DMS53 (cell line): Measurements from ENCODE around the gene SYNE1.
A peak's percentile ranks its signal among the peaks of the same experiment; 100 is the strongest.
"Not testable (repeated sequence)": the region's sequence is repeated elsewhere in the genome, so short reads cannot be mapped to it uniquely, and the experiment has no call there.

Experiments used
- DNase-seq: peaks from one replicate; lab custom pipeline; 2025; lab: John Stamatoyannopoulos, UW

SYNE1 gene

DNA sequence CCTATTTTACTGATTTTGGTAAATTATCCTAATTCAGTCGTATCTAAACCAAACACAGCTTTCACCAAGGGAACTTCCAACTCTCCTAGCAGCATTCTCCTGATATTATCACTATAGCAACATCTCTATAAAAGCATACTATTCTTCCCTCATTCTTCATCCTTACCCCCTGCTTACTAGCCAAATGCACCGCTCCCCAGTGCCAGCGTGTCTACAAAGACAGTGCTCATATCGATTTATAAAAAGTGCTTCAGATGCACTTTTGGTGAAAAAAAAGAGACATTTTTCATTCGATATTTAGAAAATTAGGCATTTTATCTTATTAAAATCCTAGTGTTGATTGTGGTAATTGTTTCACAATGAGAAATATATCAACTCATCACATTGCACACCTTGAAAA, 74.0 kb downstream of the SYNE1 start:
- no peak for DNase-seq

- not testable (repeated sequence) for DNase-seq
Observed at GRCh38 chr6:152558798-152559197, 78.4 kb downstream of the SYNE1 start.

DNA sequence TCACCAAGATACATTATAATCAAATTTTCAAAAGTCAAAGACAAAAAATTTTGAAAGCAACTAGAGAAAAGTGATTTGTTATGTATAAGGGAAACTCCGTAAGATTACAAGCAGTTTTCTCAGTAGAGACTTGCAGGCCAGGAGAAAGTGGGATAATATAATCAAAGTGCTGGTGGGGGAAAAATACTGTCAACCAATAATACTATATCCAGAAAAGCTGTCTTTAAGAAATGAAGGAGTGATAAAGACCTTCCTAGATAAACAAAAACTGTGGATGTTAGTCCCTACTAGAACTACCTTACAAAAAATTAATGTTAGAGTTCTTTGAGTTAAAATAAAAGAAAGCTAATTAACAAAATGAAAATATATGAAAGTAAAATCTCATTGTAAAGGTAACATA, 79.7 kb downstream of the SYNE1 start:
- no peak for DNase-seq

- DNase-seq: no peak
Observed at GRCh38 chr6:152554851-152555250, 82.3 kb downstream of the SYNE1 start.

- DNase-seq: peak; percentile 81
Observed at GRCh38 chr6:152552616-152553209, 84.4 kb downstream of the SYNE1 start.

DNA sequence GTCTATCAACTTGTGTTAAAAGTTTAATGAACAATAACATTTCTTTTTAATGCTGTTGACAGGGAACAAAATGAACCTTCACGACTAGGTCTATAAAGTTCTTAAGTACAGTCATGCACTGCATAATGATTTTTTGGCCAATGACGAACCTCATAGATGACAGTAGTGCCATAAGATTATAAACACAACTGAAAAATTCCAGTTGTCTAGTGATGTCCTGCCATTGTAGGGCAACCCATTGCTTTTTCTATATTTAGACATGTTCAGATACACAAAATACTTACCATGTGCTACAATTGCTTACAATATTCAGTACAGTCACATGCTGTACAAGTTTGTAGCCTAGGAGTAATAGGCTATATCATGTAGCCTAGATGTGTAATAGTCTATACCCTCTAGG, 93.6 kb downstream of the SYNE1 start:
- DNase-seq: no peak

- no peak for DNase-seq
Observed at GRCh38 chr6:152540381-152540780, 96.8 kb downstream of the SYNE1 start.

DNA sequence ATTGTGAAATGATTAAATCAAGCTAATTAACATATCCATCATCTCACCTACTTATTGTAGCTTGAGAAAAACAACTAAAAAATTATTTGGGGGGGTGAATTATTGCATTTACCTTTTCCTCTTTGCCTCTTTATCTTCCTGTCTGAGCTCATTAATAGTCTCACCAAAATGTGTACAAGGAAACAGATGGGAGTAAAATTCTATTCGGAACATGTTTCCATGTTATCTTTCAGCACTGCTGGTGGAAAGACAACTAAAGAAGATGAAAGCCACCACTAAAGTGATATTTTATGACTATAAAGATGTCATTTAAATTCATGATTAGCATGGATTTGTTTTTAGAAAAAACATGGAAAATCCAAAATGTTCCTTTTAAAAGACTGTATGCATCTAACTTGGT, 102.6 kb downstream of the SYNE1 start:
- DNase-seq: no peak

- peak; percentile 60 for DNase-seq
Observed at GRCh38 chr6:152532556-152533422, 104.4 kb downstream of the SYNE1 start.

GRCh38 chr6:152531659-152532058, 105.5 kb downstream of the SYNE1 start:
- DNase-seq: no peak

GRCh38 chr6:152529369-152529768, 107.8 kb downstream of the SYNE1 start:
- DNase-seq: no peak

DNA sequence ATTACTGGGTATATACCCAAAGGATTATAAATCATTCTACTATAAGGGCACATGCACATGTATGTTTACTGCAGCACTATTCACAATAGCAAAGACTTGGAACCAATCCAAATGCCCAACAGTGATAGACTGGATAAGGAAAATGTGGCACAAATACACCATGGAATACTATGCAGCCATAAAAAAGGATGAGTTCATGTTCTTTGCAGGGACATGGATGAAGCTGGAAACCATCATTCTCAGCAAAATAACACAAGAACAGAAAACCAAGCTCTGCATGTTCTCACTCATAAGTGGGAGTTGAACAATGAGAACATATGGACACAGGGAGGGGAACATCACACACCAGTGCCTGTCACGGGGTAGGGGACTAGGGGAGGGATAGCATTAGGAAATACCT, 123.0 kb downstream of the SYNE1 start:
- DNase-seq: not testable (repeated sequence)

GRCh38 chr6:152509916-152510315, 127.2 kb downstream of the SYNE1 start:
- DNase-seq: no peak

GRCh38 chr6:152508477-152508876, 128.7 kb downstream of the SYNE1 start:
- DNase-seq: no peak

- DNase-seq: no peak
Observed at GRCh38 chr6:152503546-152503945, 133.6 kb downstream of the SYNE1 start.

GRCh38 chr6:152502421-152503188, 134.6 kb downstream of the SYNE1 start:
- peak; percentile 49 for DNase-seq

- DNase-seq: no peak
Observed at GRCh38 chr6:152499931-152500330, 137.2 kb downstream of the SYNE1 start.

DNA sequence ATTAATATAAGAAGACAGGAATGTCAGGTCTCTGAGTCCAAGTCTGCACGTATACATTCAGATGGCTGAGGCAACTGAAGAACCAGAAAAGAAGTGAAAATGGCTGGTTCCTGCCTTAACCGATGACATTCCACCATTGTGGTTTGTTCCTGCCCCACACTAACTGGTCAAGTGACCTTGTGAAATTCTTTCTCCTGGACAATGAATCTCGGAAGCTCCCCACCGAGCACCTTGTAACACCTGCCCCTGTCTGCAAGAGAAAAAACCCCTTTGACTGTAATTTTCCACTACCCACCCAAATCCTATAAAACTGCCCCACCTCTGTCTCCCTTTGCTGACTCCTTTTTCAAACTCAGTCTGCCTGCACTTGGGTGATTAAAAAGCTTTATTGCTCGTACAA, 140.4 kb downstream of the SYNE1 start:
- DNase-seq: no peak

DNA sequence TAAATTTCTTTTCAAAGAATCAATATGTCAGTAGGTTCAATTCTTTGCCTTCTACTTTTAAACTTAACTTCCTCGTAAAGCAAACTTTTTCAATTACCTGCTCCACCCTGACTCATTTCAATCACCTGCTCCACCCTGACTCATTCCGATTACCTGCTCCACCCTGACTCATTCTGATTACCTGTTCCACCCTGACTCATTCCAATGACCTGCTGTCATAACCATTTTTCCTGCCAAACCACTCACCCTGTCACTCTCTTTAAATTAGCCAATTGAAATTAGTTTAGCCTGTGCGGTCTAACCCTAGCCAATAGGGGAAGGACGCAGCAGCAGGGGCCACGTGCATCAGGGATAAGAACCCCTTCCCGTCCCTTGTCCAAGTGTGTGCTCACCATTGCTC, 141.7 kb downstream of the SYNE1 start:
- not testable (repeated sequence) for DNase-seq

DNA sequence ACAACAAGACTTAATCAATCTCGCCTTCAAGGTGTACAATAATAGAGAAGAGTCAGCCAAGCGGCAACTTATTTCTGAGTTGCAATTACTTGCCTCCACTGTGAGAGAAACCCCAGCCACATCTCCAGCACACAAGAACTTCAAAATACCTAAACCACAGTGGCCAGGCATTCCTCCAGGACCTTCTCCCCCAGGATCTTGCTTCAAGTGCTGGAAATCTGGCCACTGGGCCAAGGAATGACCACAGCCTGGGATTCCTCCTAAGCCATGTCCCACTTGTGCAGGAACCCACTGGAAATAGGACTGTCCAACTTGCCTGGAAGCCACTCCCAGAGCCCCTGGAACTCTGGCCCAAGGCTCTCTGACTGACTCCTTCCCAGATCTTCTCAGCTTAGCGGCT, 144.9 kb downstream of the SYNE1 start:
- not testable (repeated sequence) for DNase-seq

GRCh38 chr6:152491501-152491900, 145.7 kb downstream of the SYNE1 start:
- not testable (repeated sequence) for DNase-seq

- DNase-seq: not testable (repeated sequence)
Observed at GRCh38 chr6:152490971-152491378, 146.2 kb downstream of the SYNE1 start.

- DNase-seq: no peak
Observed at GRCh38 chr6:152484806-152485205, 152.4 kb downstream of the SYNE1 start.
